HG03354 (cell line): Measurements from ENCODE around the gene FNDC7.
"Not testable (repeated sequence)": the region's sequence is repeated elsewhere in the genome, so short reads cannot be mapped to it uniquely, and the experiment has no call there.

Experiments
- ATAC-seq: cut with Tn5 transposase; IDR thresholded peaks from one replicate; pipeline ENCODE4 v1.9.1; 2021; ENCODE audit warnings: mild to moderate bottlenecking; ENCODE audit not compliant: unreplicated experiment, poor library complexity, severe bottlenecking

FNDC7 gene

DNA sequence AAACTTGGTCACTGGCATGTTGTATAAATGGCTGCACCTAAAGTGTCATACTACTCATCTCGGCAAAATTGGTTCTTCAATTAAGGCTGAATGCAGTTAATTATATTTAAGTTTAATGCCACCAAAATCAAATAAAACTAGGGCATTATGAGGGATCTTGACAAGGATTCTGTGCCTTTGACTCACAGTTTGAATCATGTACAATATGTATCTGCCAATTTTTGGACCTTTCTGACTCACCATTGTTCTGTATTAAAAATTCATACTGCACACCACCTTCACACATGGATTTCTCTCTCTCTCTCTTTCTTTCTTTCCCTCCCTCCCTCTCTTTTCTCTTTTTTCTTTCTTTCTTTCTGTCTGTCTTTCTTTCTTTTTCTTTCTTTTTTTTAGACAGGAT is 19.7 kb downstream of the FNDC7 start:
- no peak for ATAC-seq

DNA sequence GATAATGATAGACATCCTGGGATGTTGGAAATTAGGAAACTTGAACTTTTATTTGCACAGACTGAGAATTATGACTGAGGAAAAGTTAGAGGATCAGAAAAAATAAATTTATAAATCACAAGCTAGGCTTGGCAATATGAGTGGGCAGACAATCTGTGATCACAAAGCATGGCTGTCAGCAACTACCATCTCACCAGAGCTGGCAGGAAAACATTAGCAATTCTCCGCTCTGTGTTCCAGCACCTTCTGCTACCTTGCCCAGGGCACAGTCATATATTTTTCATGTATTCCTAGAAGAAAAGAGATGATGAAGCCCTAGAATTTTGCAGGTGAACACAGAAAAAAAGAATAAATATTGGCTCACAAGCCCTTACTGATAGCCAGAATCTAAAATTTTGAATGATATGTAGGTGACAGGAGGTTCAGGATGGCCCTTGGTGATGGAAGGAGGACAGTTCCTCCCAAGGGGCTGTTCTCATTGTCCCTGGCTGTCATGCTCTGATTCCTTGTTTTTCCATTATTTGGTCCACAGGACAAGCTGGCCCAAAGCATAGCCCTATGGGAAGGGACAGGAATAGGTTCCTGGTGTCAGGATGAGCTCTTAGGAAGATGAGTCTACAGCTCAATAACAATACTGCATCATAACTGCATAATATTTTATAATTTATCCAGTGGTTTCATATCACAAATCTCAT is 21.6 kb downstream of the FNDC7 start:
- no peak for ATAC-seq

DNA sequence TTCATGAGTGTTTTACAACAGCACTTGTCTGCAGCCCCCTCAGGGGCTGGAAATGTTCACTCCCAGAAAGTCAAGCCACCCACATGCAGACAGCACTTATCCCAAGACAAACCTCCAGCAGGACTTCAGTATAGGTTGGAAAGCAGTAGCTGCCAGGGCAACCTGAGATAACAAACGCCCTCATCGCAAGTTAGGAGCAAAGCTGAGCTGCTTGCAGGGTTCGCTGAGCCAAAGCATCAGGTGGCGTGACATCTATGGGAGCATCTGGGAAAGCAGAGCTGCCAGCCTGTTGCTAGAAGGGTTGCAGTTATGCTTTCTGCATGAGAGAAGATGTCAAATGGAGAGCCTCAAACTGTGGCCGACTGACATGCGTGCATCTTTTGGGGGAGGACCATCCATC is 29.5 kb downstream of the FNDC7 start:
- ATAC-seq, result no peak

DNA sequence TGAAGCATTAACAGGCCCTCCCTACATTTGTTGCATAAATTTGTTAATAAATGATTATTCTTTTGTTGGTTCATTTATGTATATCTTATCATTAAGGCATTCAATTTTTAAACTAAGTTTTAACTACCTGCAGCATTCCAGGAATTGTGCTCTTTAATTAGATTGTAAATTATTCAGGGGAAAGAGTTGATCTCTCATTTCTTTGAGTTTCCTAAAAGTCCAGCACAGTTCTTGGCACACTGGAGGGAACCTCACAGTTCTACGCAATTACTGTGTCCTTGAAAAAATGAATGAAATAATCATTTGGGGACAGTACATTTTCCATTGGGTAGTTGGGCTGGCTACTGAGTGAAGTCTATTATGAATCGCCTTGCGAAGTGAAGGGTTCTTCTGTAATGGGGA is 33.3 kb downstream of the FNDC7 start:
- no peak for ATAC-seq

DNA sequence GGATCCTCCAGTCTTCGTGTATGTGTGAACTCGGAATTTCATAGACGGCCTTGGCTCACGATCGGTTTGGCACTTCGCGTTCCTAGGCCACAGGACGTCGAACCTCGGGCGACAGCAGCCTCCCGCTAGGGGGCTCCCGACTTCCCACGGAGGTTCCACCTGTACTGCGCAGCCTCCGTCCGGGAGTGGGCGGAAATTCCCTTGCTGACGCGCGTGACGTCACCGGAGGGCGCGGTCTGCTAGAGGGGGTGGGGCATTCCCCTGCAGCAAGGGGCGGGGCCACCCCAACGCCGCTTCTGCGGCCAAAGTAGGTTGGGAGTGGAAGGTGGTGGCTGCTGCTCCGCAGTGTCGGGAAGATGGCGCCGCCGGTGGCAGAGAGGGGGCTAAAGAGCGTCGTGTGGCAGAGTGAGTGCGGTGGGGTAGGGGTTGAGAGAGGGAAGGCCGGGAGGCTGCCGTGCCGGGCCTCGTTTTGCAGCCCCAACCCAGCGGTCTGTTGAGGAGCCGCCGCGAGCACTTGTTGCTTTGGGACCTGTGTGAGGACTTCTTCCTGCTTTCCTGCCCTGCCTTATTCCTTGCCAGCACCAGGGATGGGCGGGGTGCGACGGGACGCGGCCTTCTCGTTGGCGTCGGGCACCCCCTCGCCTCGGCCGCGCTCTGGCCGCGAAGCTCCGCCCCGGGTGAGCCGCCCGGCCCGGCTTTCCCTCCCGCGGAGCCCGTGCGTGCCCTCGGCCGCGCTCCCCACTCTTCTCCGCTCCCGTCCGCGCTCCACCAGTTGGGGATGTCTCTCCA is 33.9 kb downstream of the FNDC7 start, which contains the start of gene STXBP3:
Gene STXBP3 (plus strand): TSS at position 293 of the 789 bp plus-strand sequence. CDS start 64 bp downstream, at position 357.
- peak; percentile 93 for ATAC-seq

DNA sequence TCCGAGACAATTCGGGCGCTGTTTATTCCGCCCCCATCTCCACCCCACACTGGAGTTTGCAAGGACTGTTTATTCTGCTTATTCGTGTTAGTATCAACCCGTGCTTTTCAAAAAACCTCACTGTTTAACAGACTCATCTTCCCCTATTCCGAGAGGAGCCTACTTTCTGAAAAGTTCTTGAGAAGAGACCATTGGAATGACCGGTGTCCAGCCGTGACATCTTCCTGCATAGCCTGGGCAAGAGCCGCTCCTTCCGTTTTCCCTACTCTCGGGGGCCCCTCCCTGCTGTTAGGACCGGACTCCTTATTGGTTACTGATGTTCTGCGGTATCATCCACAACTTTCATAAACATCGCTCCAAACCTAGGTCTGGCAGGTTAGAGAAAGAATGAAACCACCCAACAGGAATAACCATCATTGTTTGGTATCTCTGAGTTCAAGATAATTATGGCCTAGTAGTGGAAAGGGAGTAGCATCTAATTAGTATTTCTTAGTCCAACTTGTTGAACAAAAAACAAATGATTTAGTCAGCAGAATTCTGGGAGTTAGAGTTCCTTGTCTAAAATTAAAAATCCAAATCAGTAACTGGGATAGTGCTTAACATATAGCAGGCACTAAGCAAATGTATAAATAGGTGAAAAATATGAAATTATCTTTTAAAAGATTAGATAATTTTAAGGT is 34.6 kb downstream of the FNDC7 start:
- peak; percentile 21 for ATAC-seq

DNA sequence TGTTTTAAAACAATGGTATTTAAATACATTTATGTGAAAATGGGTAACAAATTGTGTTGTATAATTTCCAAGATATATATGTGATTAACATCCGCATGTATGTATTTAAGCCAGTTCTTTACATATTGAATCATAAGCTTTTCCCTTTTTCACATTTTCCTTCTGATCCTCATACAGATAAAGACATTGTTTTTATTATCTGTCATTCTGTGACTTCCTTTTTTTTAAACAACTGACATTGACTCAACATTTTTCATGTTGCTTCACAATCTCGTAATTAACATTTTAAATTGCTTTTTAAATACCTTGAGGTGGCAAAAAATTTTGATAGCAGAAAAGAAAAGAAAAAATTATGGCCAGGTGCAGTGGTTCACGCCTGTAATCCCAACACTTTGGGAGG is 35.2 kb downstream of the FNDC7 start:
- ATAC-seq, result no peak

DNA sequence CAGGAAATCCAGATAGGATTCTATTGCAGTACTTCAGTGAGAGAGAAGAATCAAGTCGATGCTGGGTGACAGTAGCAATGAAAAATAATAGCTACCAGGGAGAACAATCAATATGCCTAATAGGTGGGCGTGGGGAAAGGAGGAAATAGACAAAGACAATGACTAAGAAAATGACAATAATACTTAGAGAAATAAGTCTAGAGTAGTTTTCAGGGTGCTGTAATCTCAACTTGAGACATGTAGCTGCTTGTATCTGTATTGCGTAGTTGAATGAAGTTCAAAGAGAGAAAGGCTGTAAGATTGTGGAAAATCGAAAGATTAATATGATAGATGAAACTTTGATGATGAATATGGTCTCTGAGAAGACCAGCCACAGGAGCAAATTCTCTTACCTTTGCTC is 36.4 kb downstream of the FNDC7 start:
- no peak for ATAC-seq

DNA sequence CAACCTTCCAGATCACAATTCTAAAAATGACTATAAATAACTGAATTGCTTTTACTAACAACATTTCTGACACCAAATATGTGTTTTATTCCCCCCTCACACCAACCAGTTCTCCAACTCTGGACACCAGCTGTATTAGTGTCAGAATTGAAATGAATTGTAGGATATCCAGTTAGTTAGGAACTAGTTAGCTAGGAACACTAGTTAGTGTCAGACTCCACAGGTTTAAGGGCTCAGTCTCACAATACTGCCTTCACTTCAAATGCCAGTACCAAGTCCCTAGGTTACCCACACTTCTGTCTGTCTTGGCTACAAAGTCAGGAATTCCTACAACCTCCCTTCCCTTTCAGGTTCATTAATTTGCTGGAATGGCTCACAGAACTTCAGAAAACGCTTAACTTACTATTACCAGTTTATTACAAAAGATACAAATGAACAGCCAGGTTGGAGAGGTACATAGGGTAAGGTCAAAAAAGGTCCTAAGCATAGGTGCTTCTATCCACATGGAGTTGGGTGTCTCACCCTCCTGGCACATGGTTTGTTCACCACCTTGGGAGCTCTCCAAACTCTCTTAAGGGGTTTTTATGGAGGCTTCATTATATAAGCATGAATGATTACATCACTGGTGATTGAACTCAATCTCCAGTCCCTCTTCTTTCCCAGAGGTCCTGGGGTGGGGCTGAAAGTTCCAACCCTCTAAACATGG is 37.9 kb downstream of the FNDC7 start:
- ATAC-seq, result no peak

DNA sequence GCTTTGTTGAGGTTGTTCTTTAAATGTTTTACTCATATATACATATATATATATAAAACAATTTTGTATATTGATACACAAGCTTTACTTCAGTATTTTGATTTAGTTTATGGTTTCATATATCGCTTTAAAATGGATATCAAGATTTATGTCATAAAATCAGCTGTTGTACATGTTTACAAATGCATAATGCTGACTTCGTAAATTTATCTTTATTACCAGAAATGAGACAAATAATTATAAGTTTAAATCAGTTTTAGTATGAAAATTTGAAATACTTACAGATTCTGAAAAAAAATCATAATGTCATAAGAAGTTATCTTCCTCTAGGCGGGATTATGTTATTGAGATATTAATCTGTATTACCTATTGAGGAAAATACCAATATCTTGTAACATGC is 40.7 kb downstream of the FNDC7 start:
- no peak for ATAC-seq

DNA sequence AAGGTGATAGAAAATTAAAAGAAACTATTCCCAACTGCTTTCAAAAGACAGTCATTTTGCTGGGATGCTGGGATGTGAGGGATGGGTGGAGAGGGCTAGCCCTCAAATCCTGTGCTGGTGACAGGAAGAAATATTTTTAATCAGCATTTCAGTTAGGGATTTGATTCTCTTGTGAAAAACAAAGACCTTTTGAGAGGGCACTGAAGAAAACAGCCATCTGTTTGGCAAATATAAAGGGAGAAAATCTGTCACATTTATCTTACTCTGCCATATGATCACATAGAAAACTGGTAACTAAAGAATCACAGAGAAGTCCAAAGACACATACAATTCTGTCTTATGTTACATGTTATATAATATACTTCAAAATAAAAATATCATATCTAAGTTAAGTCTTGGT is 46.1 kb downstream of the FNDC7 start:
- no peak for ATAC-seq

DNA sequence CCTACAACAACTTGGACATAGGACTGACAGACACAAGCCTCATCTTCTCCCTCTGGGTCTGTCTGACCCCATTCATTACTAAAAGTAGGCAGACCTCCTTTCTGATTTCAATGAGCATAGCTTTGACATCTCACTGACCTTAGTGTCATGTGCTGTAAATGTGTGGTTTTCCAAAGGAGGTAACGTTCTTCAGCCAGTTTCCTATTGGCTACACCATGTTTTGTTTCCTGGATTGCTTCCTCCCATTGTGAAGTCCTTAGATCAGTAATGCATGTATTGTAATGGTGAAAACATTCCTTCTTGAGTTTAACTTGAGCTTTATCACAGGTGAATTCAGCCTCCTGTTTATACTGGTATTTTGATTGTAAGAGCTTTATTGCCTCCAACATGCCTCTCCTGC is 54.4 kb downstream of the FNDC7 start:
- no peak for ATAC-seq

DNA sequence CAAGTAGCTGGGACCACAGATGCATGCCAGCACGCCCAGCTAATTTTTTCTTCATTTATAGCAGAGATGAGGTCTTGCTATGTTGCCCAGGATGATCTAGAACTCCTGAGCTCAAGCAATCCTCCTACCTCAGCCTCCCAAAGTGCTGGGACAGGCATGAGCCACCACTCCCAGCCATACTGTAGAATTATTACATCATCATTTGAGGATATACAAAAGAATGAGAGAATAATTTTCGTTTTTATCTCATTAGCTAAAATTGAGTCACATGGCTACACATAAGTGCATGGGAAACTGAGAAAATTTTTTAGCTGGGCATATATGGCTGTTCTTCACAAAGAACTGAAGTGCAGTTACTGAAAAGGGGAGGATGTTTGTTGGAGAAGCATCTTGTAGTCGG is 55.0 kb downstream of the FNDC7 start:
- no peak for ATAC-seq

DNA sequence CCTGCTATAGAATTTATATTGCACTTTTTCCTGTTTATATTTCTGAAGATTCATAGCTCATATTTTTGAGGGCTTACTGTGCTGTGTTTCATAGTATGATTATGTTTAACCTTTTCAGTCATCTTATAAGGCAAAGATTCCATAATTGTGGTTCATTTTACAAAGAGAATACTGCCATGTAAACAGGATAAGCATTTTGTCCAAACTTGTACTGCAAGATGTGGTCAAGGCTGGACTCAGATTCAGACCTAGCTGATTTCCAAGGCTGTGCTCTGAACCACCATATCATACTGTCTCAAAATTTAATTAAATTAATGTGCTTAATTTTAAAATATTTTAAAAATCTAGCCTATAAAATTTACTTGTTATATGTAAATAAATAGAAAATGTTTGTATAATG is 65.1 kb downstream of the FNDC7 start:
- ATAC-seq, result no peak

DNA sequence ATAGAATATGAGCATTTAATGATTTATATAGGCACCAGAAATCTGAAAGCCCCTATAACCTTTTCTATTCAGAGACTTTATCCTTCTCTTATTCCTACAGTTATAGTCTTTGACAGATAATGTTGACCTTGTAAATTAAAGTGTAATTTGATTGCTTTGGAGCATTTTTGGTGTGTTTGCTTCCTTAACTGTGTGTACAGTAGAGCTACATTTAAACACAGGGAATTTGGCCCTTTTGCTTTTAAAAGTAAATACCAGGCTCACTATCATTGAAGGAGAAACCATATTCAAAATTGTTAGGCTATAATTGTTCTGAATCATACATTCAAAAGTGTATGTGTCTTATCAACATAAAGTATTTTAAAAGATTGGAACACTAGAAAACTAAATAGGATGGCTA is 66.7 kb downstream of the FNDC7 start:
- no peak for ATAC-seq

DNA sequence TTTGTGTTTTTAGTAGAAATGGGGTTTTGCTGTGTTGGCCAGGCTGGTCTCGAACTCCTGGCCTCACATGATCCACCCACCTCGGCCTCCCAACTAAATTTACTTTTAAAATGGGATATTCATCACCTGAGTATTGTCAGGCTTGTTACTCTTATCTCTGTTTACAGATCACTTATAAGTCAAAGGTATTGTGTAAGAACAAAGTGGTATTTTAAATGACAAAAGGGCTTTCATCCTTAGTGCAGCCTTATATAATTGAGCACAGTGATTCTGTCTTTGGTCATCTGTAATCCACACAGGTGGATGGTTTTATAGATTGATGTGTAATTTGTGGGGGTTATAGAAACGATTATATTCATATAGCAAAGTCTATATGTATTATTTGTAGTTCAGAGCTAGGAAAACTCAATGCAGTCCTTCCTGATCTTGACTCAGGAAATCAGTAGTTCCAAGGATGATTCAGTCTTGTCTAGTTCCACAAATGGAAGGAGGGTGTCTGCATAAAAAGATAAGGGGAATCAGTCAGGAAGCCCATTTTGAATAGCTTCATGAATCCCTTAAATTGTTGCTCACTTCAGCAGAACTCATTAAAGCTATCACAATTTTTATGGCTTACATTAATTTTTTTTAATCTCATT is 68.3 kb downstream of the FNDC7 start:
- no peak for ATAC-seq

DNA sequence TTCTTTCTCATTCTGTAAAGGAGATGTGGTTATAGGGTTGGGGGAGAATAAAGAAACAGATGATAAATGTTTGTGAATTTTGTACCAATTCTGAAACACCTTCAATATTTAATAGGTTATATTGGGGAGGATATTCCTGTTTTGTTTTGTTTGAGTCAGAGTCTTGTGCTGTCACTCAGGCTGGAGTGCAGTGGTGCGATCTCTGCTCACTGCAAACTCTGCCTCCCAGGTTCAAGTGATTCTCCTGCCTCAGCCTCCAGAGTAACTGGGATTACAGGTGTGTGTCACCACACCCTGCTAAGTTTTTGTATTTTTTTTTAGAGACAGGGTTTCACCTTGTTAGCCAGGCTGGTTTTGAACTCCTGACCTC is 68.9 kb downstream of the FNDC7 start:
- ATAC-seq, result not testable (repeated sequence)

DNA sequence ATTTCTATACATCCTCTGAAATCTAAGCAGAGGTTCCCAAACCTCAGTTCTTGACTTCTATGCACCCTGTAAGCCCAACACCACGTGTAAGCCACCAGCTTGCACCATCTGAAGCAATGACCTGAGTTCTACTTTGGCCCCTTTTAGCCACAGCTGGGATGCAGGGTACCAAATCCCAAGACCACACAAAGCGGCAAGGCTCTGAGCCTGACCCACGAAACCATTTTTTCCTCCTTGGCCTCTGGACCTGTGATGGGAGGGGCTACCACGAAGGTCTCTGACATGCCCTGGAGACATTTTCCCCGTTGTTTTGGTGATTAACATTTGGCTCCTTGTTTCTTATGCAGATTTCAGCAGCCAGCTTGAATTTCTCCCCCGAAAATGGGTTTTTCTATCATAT is 72.6 kb downstream of the FNDC7 start:
- no peak for ATAC-seq

DNA sequence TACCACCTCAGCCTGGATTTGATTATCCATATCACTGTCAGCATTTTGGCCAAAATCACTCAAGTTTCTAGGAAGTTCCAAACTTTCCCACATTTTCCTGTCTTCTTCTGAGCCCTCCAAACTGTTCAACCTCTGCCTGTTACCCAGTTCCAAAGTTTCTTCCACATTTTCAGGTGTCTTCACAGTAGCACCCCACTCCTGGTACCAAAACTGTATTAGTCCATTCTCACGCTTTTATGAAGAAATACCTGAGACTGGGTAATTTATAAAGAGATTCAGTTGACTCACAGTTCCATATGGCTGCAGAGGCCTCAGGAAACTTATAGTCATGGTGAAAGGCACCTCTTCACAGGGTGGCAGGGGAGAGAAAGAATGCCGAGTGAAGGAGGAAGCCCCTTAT is 73.2 kb downstream of the FNDC7 start:
- no peak for ATAC-seq

DNA sequence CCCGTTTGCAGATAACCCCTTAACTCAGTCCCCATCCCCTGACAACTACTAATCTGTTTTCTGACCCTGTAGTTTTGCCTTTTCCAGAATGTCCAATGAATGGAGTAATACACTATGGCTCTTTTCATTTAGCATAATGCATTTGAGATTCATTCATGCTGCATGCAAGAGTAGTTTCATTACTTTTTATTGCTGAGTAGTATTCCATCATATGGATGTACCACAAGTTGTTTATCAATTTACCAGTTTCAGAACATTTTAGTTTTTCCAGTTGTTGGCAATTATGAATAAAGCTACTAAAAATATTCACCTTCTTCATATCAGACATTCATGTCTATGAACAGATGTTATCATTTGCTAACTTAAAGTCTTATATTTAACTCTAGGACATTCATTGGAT is 79.1 kb downstream of the FNDC7 start:
- ATAC-seq, result no peak
